ENCODE measurements around the gene MALSU1. TPM values are rescaled to one million over a fixed set of nuclear protein-coding genes. Genes with fewer than 3 reads are reported as not detected.
A peak's percentile ranks its signal among the peaks of the same experiment; 100 is the strongest.

MALSU1 gene
- total RNA-seq, 1 donor from 2014 or later, result 43.3 TPM

- Mint-ChIP-seq H3K27me3 (ENCODE audit: low read depth) (peaks cover 5% of the 10 kb centered on the region), H3K36me3 (no peaks in the 10 kb centered on the region), H3K9me3 (peaks cover 5% of the 10 kb centered on the region), H3K4me1 (peaks cover 11% of the 10 kb centered on the region), H3K27ac (no peak overlapping the region), H3K4me3 (no peak overlapping the region)
- DNase-seq (ENCODE audit: low spot score in 2 of 2, unreplicated experiment in 2 of 2), result no peak
- TF ChIP-seq CTCF (IDR thresholded peaks at IDR 0.05; ENCODE audit: unreplicated experiment), result no peak
These were observed 30.4 kb upstream of the MALSU1 start for GRCh38 chr7:23268746-23269145.

GRCh38 chr7:23272275-23272674, 26.9 kb upstream of the MALSU1 start:
- DNase-seq (ENCODE audit: low spot score in 2 of 2, unreplicated experiment in 2 of 2), result no peak
- H3K4me3 Mint-ChIP-seq, result no peak overlapping the region
- H3K27me3 Mint-ChIP-seq (ENCODE audit: low read depth), result peaks cover 5% of the 10 kb centered on the region
- H3K9me3 Mint-ChIP-seq, result peaks cover 3% of the 10 kb centered on the region
- H3K4me1 Mint-ChIP-seq, result peaks cover 11% of the 10 kb centered on the region
- no peak for TF ChIP-seq CTCF (IDR thresholded peaks at IDR 0.05; ENCODE audit: unreplicated experiment)
- H3K27ac Mint-ChIP-seq, result no peak overlapping the region
- no peaks in the 10 kb centered on the region for H3K36me3 Mint-ChIP-seq

- Mint-ChIP-seq H3K27ac (peak overlapping the region; percentile 8), H3K4me1 (peaks cover 11% of the 10 kb centered on the region), H3K36me3 (no peaks in the 10 kb centered on the region), H3K4me3 (peak overlapping the region; percentile 9), H3K27me3 (ENCODE audit: low read depth) (peaks cover 5% of the 10 kb centered on the region), H3K9me3 (no peaks in the 10 kb centered on the region)
- peak; percentile 53 for TF ChIP-seq CTCF (IDR thresholded peaks at IDR 0.05; ENCODE audit: unreplicated experiment)
- peak; percentile 79 to 89 for DNase-seq (ENCODE audit: low spot score in 2 of 2, unreplicated experiment in 2 of 2)
These were observed 26.0 kb upstream of the MALSU1 start for GRCh38 chr7:23273141-23273599.

GRCh38 chr7:23275912-23276311, 23.2 kb upstream of the MALSU1 start:
- TF ChIP-seq CTCF (IDR thresholded peaks at IDR 0.05; ENCODE audit: unreplicated experiment), result no peak
- no peak for DNase-seq (ENCODE audit: low spot score in 2 of 2, unreplicated experiment in 2 of 2)
- H3K36me3 Mint-ChIP-seq, result no peaks in the 10 kb centered on the region
- peaks cover 5% of the 10 kb centered on the region for H3K27me3 Mint-ChIP-seq (ENCODE audit: low read depth)
- H3K4me3 Mint-ChIP-seq, result no peak overlapping the region
- H3K4me1 Mint-ChIP-seq, result peaks cover 11% of the 10 kb centered on the region
- H3K27ac Mint-ChIP-seq, result no peak overlapping the region
- no peaks in the 10 kb centered on the region for H3K9me3 Mint-ChIP-seq

GRCh38 chr7:23276376-23276775, 22.8 kb upstream of the MALSU1 start:
- TF ChIP-seq CTCF (IDR thresholded peaks at IDR 0.05; ENCODE audit: unreplicated experiment), result no peak
- H3K9me3 Mint-ChIP-seq, result no peaks in the 10 kb centered on the region
- no peak overlapping the region for H3K27ac Mint-ChIP-seq
- no peak overlapping the region for H3K4me3 Mint-ChIP-seq
- peaks cover 5% of the 10 kb centered on the region for H3K27me3 Mint-ChIP-seq (ENCODE audit: low read depth)
- no peaks in the 10 kb centered on the region for H3K36me3 Mint-ChIP-seq
- DNase-seq (ENCODE audit: low spot score in 2 of 2, unreplicated experiment in 2 of 2), result no peak
- H3K4me1 Mint-ChIP-seq, result peaks cover 11% of the 10 kb centered on the region

GRCh38 chr7:23276947-23277346, 22.2 kb upstream of the MALSU1 start:
- Mint-ChIP-seq H3K9me3 (no peaks in the 10 kb centered on the region), H3K27me3 (ENCODE audit: low read depth) (peaks cover 5% of the 10 kb centered on the region), H3K36me3 (no peaks in the 10 kb centered on the region), H3K4me3 (no peak overlapping the region), H3K4me1 (peaks cover 11% of the 10 kb centered on the region), H3K27ac (no peak overlapping the region)
- no peak for DNase-seq (ENCODE audit: low spot score in 2 of 2, unreplicated experiment in 2 of 2)
- no peak for TF ChIP-seq CTCF (IDR thresholded peaks at IDR 0.05; ENCODE audit: unreplicated experiment)

Data from mesothelial cell of epicardium (in vitro differentiated cells).